H9 (cell line): Measurements from ENCODE around the gene CHRNA3. TPM values are rescaled to one million over a fixed set of nuclear protein-coding genes. Genes with fewer than 3 reads are reported as not detected.

Experiments used
- DNase-seq: peaks from one replicate; pipeline ENCODE4 v3.0.0-alpha.2; 2017
- H2AFZ ChIP-seq: one replicate; pipeline ENCODE4 v1.6.1; 2013; ENCODE audit warnings: mild to moderate bottlenecking, low read length, control low read depth, moderate library complexity
- H2AK5ac ChIP-seq: 2 replicates; pipeline ENCODE4 v1.6.1; 2013; ENCODE audit warnings: low read length, control low read depth, mixed read lengths; ENCODE audit not compliant: insufficient read length
- H2BK120ac ChIP-seq: one replicate; pipeline ENCODE4 v1.6.1; 2013; ENCODE audit warnings: low read depth, mild to moderate bottlenecking, low read length, control low read depth, inconsistent platforms; ENCODE audit not compliant: poor library complexity, severe bottlenecking
- H2BK12ac ChIP-seq: 2 replicates; pipeline ENCODE4 v1.6.1; 2013; ENCODE audit warnings: low read length, control low read depth, mixed read lengths, low read depth; ENCODE audit not compliant: insufficient read length
- H2BK15ac ChIP-seq: 2 replicates; pipeline ENCODE4 v1.6.1; 2013; ENCODE audit warnings: low read depth, low read length, control low read depth
- H2BK20ac ChIP-seq: one replicate; pipeline ENCODE4 v1.6.1; 2013; ENCODE audit warnings: low read depth, mild to moderate bottlenecking, low read length, control low read depth, inconsistent platforms; ENCODE audit not compliant: poor library complexity, severe bottlenecking
- H2BK5ac ChIP-seq: 2 replicates; pipeline ENCODE4 v1.6.1; 2013; ENCODE audit warnings: low read length, control low read depth, mixed read lengths; ENCODE audit not compliant: insufficient read length
- H3K14ac ChIP-seq: 2 replicates; pipeline ENCODE4 v1.6.1; 2013; ENCODE audit warnings: low read length, control low read depth; ENCODE audit not compliant: insufficient read depth
- H3K18ac ChIP-seq: 2 replicates; pipeline ENCODE4 v1.6.1; 2013; ENCODE audit warnings: low read depth, mild to moderate bottlenecking, mixed read lengths, low read length, control low read depth; ENCODE audit not compliant: insufficient read length
- H3K23ac ChIP-seq: 2 replicates; pipeline ENCODE4 v1.6.1; 2013; ENCODE audit warnings: low read length, control low read depth, mixed read lengths, low read depth; ENCODE audit not compliant: insufficient read length
- H3K23me2 ChIP-seq: 2 replicates; pipeline ENCODE4 v1.6.1; 2013; ENCODE audit warnings: low read depth, mild to moderate bottlenecking, mixed read lengths, low read length, control low read depth; ENCODE audit not compliant: insufficient read length, poor library complexity, severe bottlenecking
- H3K27ac ChIP-seq: 2 replicates; pipeline ENCODE4 v1.5.1; 2013; ENCODE audit warnings: low read length, control low read depth, mixed read lengths, low read depth; ENCODE audit not compliant: insufficient read length
- H3K27me3 ChIP-seq: 2 replicates; pipeline ENCODE4 v1.6.1; 2013; ENCODE audit warnings: low read length, control low read depth, inconsistent platforms; ENCODE audit not compliant: insufficient read depth
- H3K4ac ChIP-seq: 2 replicates; pipeline ENCODE4 v1.6.1; 2013; ENCODE audit warnings: low read depth, mild to moderate bottlenecking, control low read depth, inconsistent platforms, low read length, moderate library complexity
- H3K4me1 ChIP-seq: 2 replicates; pipeline ENCODE4 v1.6.1; 2013; ENCODE audit warnings: low read length, control low read depth, inconsistent platforms; ENCODE audit not compliant: insufficient read depth
- H3K4me2 ChIP-seq: 2 replicates; pipeline ENCODE4 v1.6.1; 2013; ENCODE audit warnings: low read length, control low read depth, mixed read lengths; ENCODE audit not compliant: insufficient read length, insufficient read depth
- H3K56ac ChIP-seq: 2 replicates; pipeline ENCODE4 v1.6.1; 2013; ENCODE audit warnings: low read depth, mild to moderate bottlenecking, mixed read lengths, low read length, control low read depth; ENCODE audit not compliant: insufficient read length
- H3K79me1 ChIP-seq: 2 replicates; pipeline ENCODE4 v1.6.1; 2013; ENCODE audit warnings: low read depth, mild to moderate bottlenecking, moderate library complexity, low read length, control low read depth, inconsistent platforms; ENCODE audit not compliant: insufficient read depth, poor library complexity, severe bottlenecking
- H3K79me2 ChIP-seq: 2 replicates; pipeline ENCODE4 v1.6.1; 2013; ENCODE audit warnings: low read length, control low read depth, inconsistent platforms; ENCODE audit not compliant: insufficient read depth
- H3K9ac ChIP-seq: 2 replicates; pipeline ENCODE4 v1.6.1; 2013; ENCODE audit warnings: low read length, control low read depth, mixed read lengths; ENCODE audit not compliant: insufficient read length; ENCODE audit errors: extremely low read depth
- H3K9me3 ChIP-seq: one replicate; pipeline ENCODE4 v1.6.1; 2013; ENCODE audit warnings: low read depth, low read length, inconsistent platforms; ENCODE audit not compliant: control insufficient read depth
- H3T11ph ChIP-seq: one replicate; pipeline ENCODE4 v1.6.1; 2013; ENCODE audit warnings: mild to moderate bottlenecking, low read length, control low read depth, inconsistent platforms
- H4K20me1 ChIP-seq: one replicate; pipeline ENCODE4 v1.6.1; 2013; ENCODE audit not compliant: control insufficient read depth, insufficient read length, insufficient read depth
- H4K5ac ChIP-seq: 2 replicates; pipeline ENCODE4 v1.6.1; 2013; ENCODE audit warnings: low read depth, mild to moderate bottlenecking, mixed read lengths, low read length, control low read depth; ENCODE audit not compliant: insufficient read length
- H4K8ac ChIP-seq: replicated peaks from 2 replicates; pipeline ENCODE4 v1.6.1; 2013; ENCODE audit warnings: low read length, control low read depth, mixed read lengths, low read depth; ENCODE audit not compliant: insufficient read length
- H4K91ac ChIP-seq: 2 replicates; pipeline ENCODE4 v1.6.1; 2013; ENCODE audit warnings: low read depth, mild to moderate bottlenecking, moderate library complexity, mixed read lengths, low read length, control low read depth; ENCODE audit not compliant: insufficient read length
- H3K27ac Mint-ChIP-seq, 3 experiments: 2 replicates in 2 of 3; 3 replicates in 1 of 3; pipeline ENCODE4 v1.8.0; 2020 to 2021; ENCODE audit warnings: mixed read lengths in 3 of 3, mild to moderate bottlenecking in 1 of 3, moderate library complexity in 1 of 3
- H3K27me3 Mint-ChIP-seq: 2 replicates; pipeline ENCODE4 v1.8.0; 2021; ENCODE audit warnings: low read depth, mild to moderate bottlenecking, moderate library complexity, mixed read lengths
- H3K36me3 Mint-ChIP-seq, 3 experiments: 2 replicates in 2 of 3; 3 replicates in 1 of 3; pipeline ENCODE4 v1.8.0; 2020 to 2021; ENCODE audit warnings: low read depth in 3 of 3, mixed read lengths in 3 of 3; ENCODE audit not compliant: insufficient read depth in 1 of 3
- H3K4me1 Mint-ChIP-seq, 2 experiments: 2 replicates each; pipeline ENCODE4 v1.8.0; 2020; ENCODE audit warnings: mixed read lengths in 2 of 2
- H3K4me3 Mint-ChIP-seq, 2 experiments: 2 replicates in 1 of 2; 3 replicates in 1 of 2; pipeline ENCODE4 v1.8.0; 2020 to 2021; ENCODE audit warnings: mild to moderate bottlenecking in 2 of 2, mixed read lengths in 2 of 2, moderate library complexity in 1 of 2
- H3K9me3 Mint-ChIP-seq, 2 experiments: 2 replicates in 1 of 2; 3 replicates in 1 of 2; pipeline ENCODE4 v1.8.0; 2020; ENCODE audit warnings: mild to moderate bottlenecking in 2 of 2, mixed read lengths in 2 of 2, moderate library complexity in 1 of 2
- WGBS: extraction: QIAGEN DNeasy Blood & Tissue Kit; methylation state at CpG from one replicate; pipeline ENCODE4 v1.1.7; 2013; ENCODE audit warnings: missing lambda C conversion rate, low lambda C conversion rate, mixed read lengths; ENCODE audit not compliant: insufficient read length; ENCODE audit errors: extremely low coverage; 5-methylcytosine and 5-hydroxymethylcytosine counted together
- total RNA-seq: library from RNA; stranded (reverse); gene quantifications from 2 replicates; pipeline ENCODE4 v1.2.1, GENCODE V29; 2021
- TF ChIP-seq, protein P1 (sequence below): fragments of 200-600 bp; sonication (generic); conservative IDR thresholded peaks from 3 replicates; pipeline ENCODE4 v1.8.0; 2021; ENCODE audit warnings: antibody characterized with exemption, mild to moderate bottlenecking

Gene CHRNA3
- total RNA-seq, 1 experiment from 2014 or later, result 0.81 TPM

DNA sequence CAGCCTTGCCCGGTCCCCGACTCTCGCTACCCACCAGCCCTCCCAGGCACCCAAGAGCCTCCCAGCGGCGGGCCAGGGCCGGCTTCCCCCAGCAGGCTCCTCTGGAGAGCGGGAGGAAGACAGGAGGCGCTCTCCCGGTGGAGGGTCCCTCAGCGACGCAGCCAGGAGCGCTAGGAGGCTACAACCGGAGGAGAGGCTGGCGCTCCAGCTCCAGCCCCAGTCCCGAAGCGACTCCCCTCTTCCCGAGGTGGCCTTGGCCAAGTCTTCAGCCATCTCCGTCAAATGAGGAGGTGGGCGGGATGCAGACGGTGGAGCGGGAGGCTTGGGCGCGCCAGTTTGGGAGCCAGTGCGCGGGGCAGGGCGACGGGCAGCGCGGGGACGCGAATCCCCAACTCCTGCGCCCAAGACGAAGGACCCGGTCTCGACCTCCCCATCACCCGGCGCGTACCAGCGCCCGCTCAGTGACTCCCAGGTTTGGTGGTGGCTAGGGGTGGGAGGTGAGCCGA lies 722 bp downstream of the CHRNA3 start:
- Histone ChIP-seq H2BK15ac (no peak overlapping the region), H2BK5ac (no peak overlapping the region), H3K4me2 (peak overlapping the region; percentile 20), H3K14ac (no peak overlapping the region), H3K4me1 (no peaks in the 10 kb centered on the region), H2BK20ac (no peak overlapping the region), H3K9ac (no peak overlapping the region), H3T11ph (no peak overlapping the region), H2AK5ac (no peak overlapping the region), H2AFZ (no peak overlapping the region), H3K23ac (no peak overlapping the region), H4K20me1 (no peaks in the 10 kb centered on the region), H3K27me3 (peaks cover 8% of the 10 kb centered on the region; the same call in 1 of the 2 replicates), H2BK120ac (no peak overlapping the region), H3K9me3 (no peaks in the 10 kb centered on the region), H4K91ac (no peak overlapping the region), H3K23me2 (peaks cover 10% of the 10 kb centered on the region), H3K4ac (no peak overlapping the region), H4K8ac (no peak overlapping the region), H2BK12ac (no peak overlapping the region), H3K56ac (no peak overlapping the region), H3K79me1 (no peaks in the 10 kb centered on the region), H3K79me2 (no peaks in the 10 kb centered on the region), H3K27ac (no peak overlapping the region), H3K18ac (no peak overlapping the region), H4K5ac (no peak overlapping the region)
- no peak overlapping the region for H3K27ac Mint-ChIP-seq
- DNase-seq, result peak; percentile 77
- no CpG with 5 or more reads among the region's 41 CpGs for WGBS
- peaks cover 13 to 21% of the 10 kb centered on the region in 2 experiments for H3K4me1 Mint-ChIP-seq
- H3K4me3 Mint-ChIP-seq, result peak overlapping the region; percentile 62 to 85
- no peaks in the 10 kb centered on the region for H3K36me3 Mint-ChIP-seq
- TF ChIP-seq, protein P1, sequence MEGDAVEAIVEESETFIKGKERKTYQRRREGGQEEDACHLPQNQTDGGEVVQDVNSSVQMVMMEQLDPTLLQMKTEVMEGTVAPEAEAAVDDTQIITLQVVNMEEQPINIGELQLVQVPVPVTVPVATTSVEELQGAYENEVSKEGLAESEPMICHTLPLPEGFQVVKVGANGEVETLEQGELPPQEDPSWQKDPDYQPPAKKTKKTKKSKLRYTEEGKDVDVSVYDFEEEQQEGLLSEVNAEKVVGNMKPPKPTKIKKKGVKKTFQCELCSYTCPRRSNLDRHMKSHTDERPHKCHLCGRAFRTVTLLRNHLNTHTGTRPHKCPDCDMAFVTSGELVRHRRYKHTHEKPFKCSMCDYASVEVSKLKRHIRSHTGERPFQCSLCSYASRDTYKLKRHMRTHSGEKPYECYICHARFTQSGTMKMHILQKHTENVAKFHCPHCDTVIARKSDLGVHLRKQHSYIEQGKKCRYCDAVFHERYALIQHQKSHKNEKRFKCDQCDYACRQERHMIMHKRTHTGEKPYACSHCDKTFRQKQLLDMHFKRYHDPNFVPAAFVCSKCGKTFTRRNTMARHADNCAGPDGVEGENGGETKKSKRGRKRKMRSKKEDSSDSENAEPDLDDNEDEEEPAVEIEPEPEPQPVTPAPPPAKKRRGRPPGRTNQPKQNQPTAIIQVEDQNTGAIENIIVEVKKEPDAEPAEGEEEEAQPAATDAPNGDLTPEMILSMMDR, result peak; percentile 66
- peaks cover 56% of the 10 kb centered on the region for H3K27me3 Mint-ChIP-seq
- peaks cover 2 to 4% of the 10 kb centered on the region in 2 experiments; a peak in 2 of 5 replicates for H3K9me3 Mint-ChIP-seq
